Transverse colon (tissue), 4 donors: ENCODE measurements around the gene PTPRN2. TPM values are rescaled to one million over a fixed set of nuclear protein-coding genes. Genes with fewer than 3 reads are reported as not detected.

ENCODE experiments used
- DNase-seq: peaks from one replicate; pipeline ENCODE4 v3.0.0-alpha.2; 2019
- H3K27ac ChIP-seq, 4 donors: fragments of 200-600 bp; sonication (generic); 2 replicates each; pipeline ENCODE4 v1.5.1; 2016 to 2018; ENCODE audit warnings: inconsistent platforms in 4 of 4
- H3K27me3 ChIP-seq: fragments of 200-600 bp; sonication (generic); 2 replicates; pipeline ENCODE4 v1.5.1; 2017; ENCODE audit warnings: inconsistent platforms
- H3K36me3 ChIP-seq, 4 donors: fragments of 200-600 bp; sonication (generic); 2 replicates each; pipeline ENCODE4 v1.5.1; 2017 to 2019; ENCODE audit warnings: inconsistent platforms in 4 of 4
- H3K4me1 ChIP-seq, 4 donors: fragments of 200-600 bp; sonication (generic); 2 replicates each; pipeline ENCODE4 v1.5.1; 2017 to 2020; ENCODE audit warnings: inconsistent platforms in 4 of 4
- H3K4me3 ChIP-seq, 4 donors: fragments of 200-600 bp; sonication (generic); 1 replicate in 1 of 4; 2 replicates in 3 of 4; pipeline versions ENCODE4 v1.5.1 to v1.6.1; 2017 to 2019; ENCODE audit warnings: inconsistent platforms in 4 of 4
- H3K9me3 ChIP-seq, 2 donors: fragments of 200-600 bp; sonication (generic); 2 replicates each; pipeline ENCODE4 v1.5.1; 2017 to 2019; ENCODE audit warnings: inconsistent platforms in 2 of 2
- EP300 ChIP-seq: sonication (generic); formaldehyde crosslinking; IDR thresholded peaks from one replicate; pipeline ENCODE4 v1.6.1; 2017; ENCODE audit warnings: antibody characterized with exemption, low read depth
- POLR2A ChIP-seq: fragments of 450-650 bp; IDR thresholded peaks from one replicate; pipeline ENCODE4 v1.6.1; 2016; ENCODE audit warnings: antibody characterized with exemption, mild to moderate bottlenecking, moderate library complexity
- POLR2AphosphoS5 ChIP-seq, 3 donors: sonication (generic); formaldehyde crosslinking; IDR thresholded peaks; one replicate each; pipeline ENCODE4 v1.6.1; 2016; ENCODE audit warnings: antibody characterized with exemption in 3 of 3
- WGBS, 2 donors: methylation state at CpG; one replicate each; pipeline ENCODE4 v1.1.5; 2018; ENCODE audit warnings: low coverage in 1 of 2; 5-methylcytosine and 5-hydroxymethylcytosine counted together
- in situ Hi-C, 4 donors: fragments of 200-750 bp; cut with MboI; loops; one replicate each; pipeline versions ENCODE4 v1.15.0 to v1.15.1; 2017; ENCODE audit warnings: low sequenced_read_pairs in 3 of 4, low pct_ligation_motif_present in 1 of 4, low pct_unique_long_range_greater_than_20kb in 1 of 4
- intact Hi-C: fragments of 100-400 bp; cut with DNase I; formaldehyde crosslinking; loops from one replicate; pipeline ENCODE4 v1.15.1; 2023; ENCODE audit warnings: low total_unique reads
- total RNA-seq, 4 donors: library from RNA; depleted of rRNA; stranded (reverse); fragments of >200 nt; gene quantifications; one replicate each; pipeline ENCODE4 v1.1.0, GENCODE V29; 2016
- TF ChIP-seq, protein P1 (sequence below), 5 experiments: fragments of 200-600 bp in 3 of 5; fragments of 450-650 bp in 2 of 5; sonication (generic) in 3 of 5; IDR thresholded peaks; 1 replicate in 2 of 5; 2 replicates in 3 of 5; pipeline ENCODE4 v1.5.1; 2016 to 2017; ENCODE audit warnings: antibody characterized with exemption in 5 of 5, inconsistent platforms in 3 of 5, mild to moderate bottlenecking in 2 of 5, moderate library complexity in 1 of 5

The PTPRN2 gene
- total RNA-seq, 4 donors from 2014 or later, result 15.4 to 31.1 (median 21.8) TPM

DNA sequence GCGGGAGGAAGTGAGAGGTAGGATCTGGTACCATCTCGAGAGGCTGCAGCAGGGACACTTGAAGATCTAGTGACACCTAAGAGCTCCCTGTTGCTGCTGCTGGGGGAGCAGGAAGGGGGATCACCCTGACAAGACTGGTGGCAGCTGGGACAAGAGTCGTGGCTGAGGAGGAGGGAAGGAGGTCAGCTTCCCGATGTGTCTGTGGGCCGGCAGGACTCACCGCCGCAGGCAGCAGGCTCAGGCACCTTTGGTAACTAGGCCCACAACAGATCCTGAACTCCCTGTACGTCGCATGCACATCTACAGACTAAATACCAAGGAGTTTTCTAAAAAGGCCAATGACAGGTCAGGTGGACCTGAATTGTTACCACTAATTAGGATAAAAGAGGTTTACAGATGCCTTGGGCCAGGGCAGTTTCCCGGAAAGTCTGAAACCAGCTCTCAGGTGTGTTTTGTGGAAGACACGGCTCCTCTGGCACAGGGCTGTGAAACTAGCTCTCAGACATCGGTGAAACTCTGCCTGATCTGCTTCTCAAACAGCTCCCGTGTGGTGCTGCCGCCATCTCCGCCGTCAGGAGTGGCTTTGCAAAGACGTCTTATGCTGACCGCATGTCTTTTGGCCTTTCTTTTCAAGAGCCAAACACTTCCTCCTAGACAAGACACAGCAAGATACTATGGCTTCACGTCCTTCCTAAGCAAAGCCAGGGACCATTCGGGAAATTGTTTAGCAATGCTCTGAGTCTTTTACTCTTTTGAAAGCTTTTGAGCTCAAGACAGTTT, 609.7 kb downstream of the PTPRN2 start:
- no peak for DNase-seq
- Histone ChIP-seq H3K4me3 (no peak overlapping the region), H3K4me1 (no peaks in the 10 kb centered on the region), H3K9me3 (peaks cover 10 to 14% of the 10 kb centered on the region in 2 donors), H3K27me3 (no peaks in the 10 kb centered on the region), H3K36me3 (no peaks in the 10 kb centered on the region), H3K27ac (no peak overlapping the region)
- 84% methylated on average over 20 of the region's 20 CpGs; no CpG with 5 or more reads in 1 of the 2 donors for WGBS, 2 donors
- in situ Hi-C loops, result no loop called here
- intact Hi-C loops, result no loop called here
- TF ChIP-seq, protein P1, sequence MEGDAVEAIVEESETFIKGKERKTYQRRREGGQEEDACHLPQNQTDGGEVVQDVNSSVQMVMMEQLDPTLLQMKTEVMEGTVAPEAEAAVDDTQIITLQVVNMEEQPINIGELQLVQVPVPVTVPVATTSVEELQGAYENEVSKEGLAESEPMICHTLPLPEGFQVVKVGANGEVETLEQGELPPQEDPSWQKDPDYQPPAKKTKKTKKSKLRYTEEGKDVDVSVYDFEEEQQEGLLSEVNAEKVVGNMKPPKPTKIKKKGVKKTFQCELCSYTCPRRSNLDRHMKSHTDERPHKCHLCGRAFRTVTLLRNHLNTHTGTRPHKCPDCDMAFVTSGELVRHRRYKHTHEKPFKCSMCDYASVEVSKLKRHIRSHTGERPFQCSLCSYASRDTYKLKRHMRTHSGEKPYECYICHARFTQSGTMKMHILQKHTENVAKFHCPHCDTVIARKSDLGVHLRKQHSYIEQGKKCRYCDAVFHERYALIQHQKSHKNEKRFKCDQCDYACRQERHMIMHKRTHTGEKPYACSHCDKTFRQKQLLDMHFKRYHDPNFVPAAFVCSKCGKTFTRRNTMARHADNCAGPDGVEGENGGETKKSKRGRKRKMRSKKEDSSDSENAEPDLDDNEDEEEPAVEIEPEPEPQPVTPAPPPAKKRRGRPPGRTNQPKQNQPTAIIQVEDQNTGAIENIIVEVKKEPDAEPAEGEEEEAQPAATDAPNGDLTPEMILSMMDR (IDR thresholded peaks at IDR 0.05), result no peak
- TF ChIP-seq POLR2AphosphoS5 (IDR thresholded peaks at IDR 0.05) (no peak), POLR2A (no peak), EP300 (no peak)

DNA sequence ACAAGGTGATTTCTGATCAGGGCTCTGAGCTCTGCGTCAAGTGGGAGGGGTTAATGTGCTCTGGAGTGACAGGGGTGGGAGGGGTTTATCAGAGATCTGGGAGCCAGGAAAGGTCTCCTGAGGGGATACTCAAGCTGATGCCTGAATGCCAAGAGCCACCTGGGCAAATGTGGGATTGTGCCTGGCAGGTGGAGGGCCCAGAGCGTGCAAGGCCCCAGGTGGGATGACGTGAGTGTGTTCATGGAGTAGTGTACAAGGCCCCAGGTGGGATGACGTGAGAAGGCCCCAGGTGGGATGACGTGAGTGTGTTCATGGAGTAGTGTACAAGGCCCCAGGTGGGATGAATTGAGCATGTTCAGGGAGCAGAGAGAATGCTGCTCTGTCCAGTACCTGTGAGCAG, 610.3 kb downstream of the PTPRN2 start:
- Histone ChIP-seq H3K27ac (no peak overlapping the region), H3K4me1 (no peaks in the 10 kb centered on the region), H3K4me3 (no peak overlapping the region), H3K27me3 (no peaks in the 10 kb centered on the region), H3K9me3 (peaks cover 10 to 14% of the 10 kb centered on the region in 2 donors), H3K36me3 (no peaks in the 10 kb centered on the region)
- WGBS, 2 donors, result 87 to 93% methylated on average over 4 to 5 of the region's 5 CpGs
- intact Hi-C loops, result no loop called here
- DNase-seq, result no peak
- in situ Hi-C loops, result no loop called here
- TF ChIP-seq POLR2AphosphoS5 (IDR thresholded peaks at IDR 0.05) (no peak), POLR2A (no peak), EP300 (no peak)
- TF ChIP-seq, protein P1 (IDR thresholded peaks at IDR 0.05), result no peak

DNA sequence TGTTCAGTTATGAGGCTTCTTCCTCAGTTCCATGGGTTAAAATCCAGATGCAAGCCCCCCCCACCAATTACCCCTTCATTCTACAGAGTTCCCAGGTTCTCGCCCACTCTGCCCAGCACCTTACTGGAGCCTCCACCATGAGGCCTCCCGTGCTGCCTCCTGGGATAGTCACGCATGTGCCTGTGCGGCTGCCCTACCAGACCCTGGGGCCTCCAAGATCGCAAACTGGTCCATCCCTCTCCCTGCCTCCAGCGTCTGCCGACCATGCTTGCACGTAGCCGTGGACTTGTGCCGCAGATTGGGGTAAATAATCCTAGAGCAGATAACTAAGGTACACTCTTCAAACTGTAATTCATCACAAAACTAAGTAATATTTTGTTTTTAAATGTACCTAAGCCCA, 611.2 kb downstream of the PTPRN2 start:
- DNase-seq, result no peak
- no peak overlapping the region for H3K27ac ChIP-seq
- no peaks in the 10 kb centered on the region for H3K4me1 ChIP-seq
- TF ChIP-seq POLR2AphosphoS5 (IDR thresholded peaks at IDR 0.05) (no peak), EP300 (no peak), POLR2A (no peak)
- TF ChIP-seq, protein P1 (IDR thresholded peaks at IDR 0.05), result no peak
- no peaks in the 10 kb centered on the region for H3K27me3 ChIP-seq
- no peaks in the 10 kb centered on the region for H3K36me3 ChIP-seq
- H3K4me3 ChIP-seq, result no peak overlapping the region
- in situ Hi-C loops (no loop called here), intact Hi-C loops (no loop called here)
- WGBS, 2 donors, result 87 to 100% methylated on average over 4 to 10 of the region's 10 CpGs
- H3K9me3 ChIP-seq, result peaks cover 10 to 14% of the 10 kb centered on the region in 2 donors

DNA sequence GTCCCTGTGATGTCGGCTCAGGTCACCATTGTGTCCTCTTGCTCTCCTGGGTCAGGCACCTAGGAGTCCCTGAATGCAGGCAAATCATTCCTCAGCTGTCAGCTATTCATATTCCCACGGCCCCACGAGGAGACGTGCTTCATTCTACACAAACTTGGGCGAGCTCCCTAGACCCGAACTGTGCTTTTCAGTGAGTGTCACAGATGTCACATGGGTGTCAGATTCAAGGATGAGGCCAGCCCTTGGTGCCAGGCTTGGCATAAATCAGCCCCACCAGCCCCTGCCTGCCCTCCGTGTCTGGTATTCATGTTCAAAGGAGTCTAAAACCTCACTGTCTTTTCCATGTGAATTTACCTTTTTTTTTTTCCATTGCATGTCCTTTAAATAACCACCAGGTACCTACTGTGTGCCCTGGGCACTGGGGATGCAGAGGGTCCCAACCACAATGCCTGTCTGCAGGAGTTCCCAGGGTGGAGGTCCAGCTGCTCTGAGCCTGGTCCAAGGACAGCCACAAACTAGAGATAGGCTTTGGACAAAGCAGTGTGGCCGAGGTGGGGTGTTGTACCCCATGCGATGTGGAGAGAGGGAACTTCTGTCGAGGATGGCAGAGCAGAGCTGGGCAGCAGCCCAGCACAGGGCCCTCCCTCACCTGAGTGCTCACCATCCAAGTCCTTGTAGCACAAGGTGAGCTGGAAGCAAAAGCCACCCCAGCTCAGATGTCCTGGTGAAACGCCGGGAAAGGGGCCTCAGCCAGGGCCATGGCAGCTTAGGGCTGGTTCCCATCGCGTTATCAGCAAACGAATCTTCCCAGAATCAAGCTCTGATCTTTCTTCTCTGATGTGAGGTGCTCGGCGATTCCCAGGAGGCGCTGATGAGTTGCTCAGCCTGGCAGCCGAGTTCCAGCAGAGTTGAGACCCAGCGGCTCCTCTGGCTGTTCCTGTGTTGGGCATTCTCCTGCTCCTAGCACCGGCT, 611.9 kb downstream of the PTPRN2 start:
- H3K27me3 ChIP-seq, result no peaks in the 10 kb centered on the region
- 89 to 100% methylated on average over 1 to 21 of the region's 21 CpGs for WGBS, 2 donors
- peaks cover 10 to 14% of the 10 kb centered on the region in 2 donors for H3K9me3 ChIP-seq
- H3K27ac ChIP-seq, result no peak overlapping the region
- in situ Hi-C loops, result no loop called here
- H3K36me3 ChIP-seq, result no peaks in the 10 kb centered on the region
- intact Hi-C loops, result no loop called here
- TF ChIP-seq EP300 (no peak), POLR2AphosphoS5 (IDR thresholded peaks at IDR 0.05) (no peak), POLR2A (no peak)
- TF ChIP-seq, protein P1 (IDR thresholded peaks at IDR 0.05), result no peak
- H3K4me1 ChIP-seq, result no peaks in the 10 kb centered on the region
- H3K4me3 ChIP-seq, result no peak overlapping the region
- DNase-seq, result no peak
